ENCODE results near the gene MTG2. TPM values are rescaled to one million over a fixed set of nuclear protein-coding genes. Genes with fewer than 3 reads are reported as not detected.

MTG2 gene
- total and polyA plus RNA-seq, 2 of the 4 experiments (the other 2 are of a cell fraction): 11.5 to 25.2 TPM

DNA sequence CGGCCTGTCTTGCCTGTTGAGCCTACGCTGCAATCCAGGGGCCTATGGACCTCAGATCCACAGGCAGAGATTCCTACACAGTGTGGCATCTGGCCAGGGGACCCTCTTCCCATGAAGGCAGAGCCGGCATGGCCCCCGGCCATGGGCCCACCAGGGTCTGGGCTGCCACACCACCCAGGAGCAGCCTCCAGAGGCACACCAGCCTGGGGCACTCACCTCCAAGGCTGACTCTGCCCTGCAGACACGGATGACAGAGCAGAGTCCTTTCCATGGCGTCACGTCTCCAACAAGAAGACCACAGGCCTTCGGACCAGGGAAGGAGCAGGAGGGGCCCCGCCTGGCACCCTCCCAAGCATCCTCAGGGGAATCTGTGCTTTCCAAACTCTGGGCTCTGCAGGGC lies 40.7 kb downstream of the MTG2 start:
- dilution Hi-C loops (cut with HindIII; ENCODE audit: low sequenced_read_pairs, unreplicated experiment): no loop called here
- Histone ChIP-seq H3K36me3 (ENCODE audit: control insufficient read depth, insufficient read depth, low read length) (no peaks in the 10 kb centered on the region), H3K18ac (ENCODE audit: low read depth, low read length) (no peak overlapping the region), H2AFZ (replicated peaks; ENCODE audit: low read length, poor library complexity) (no peak overlapping the region), H3K56ac (ENCODE audit: extremely low read depth, insufficient read depth, low read length) (no peak overlapping the region), H3K4me1 (ENCODE audit: control insufficient read depth, insufficient read depth, low read length) (no peaks in the 10 kb centered on the region), H2BK120ac (ENCODE audit: low read depth, low read length) (no peak overlapping the region), H2BK20ac (ENCODE audit: low read depth, low read length) (no peak overlapping the region), H3K79me1 (ENCODE audit: low read depth in 1 of 2, low read length in 2 of 2) (no peaks in the 10 kb centered on the region), H3K9ac (ENCODE audit: low read depth, low read length) (no peak overlapping the region), H3K27me3 (ENCODE audit: control insufficient read depth, insufficient read depth, low read length) (peaks cover 90% of the 10 kb centered on the region), H2BK5ac (ENCODE audit: low read depth, low read length, poor library complexity, severe bottlenecking) (no peak overlapping the region), H4K5ac (ENCODE audit: low read depth, low read length) (no peak overlapping the region), H2AK9ac (replicated peaks; ENCODE audit: low read depth, low read length, poor library complexity) (no peak overlapping the region), H4K20me1 (ENCODE audit: insufficient read depth, low read length) (peaks cover 10% of the 10 kb centered on the region), H3K27ac (ENCODE audit: insufficient read depth, low read length) (no peak overlapping the region), H3K4me3 (ENCODE audit: insufficient read depth, low read depth, low read length) (no peak overlapping the region), H3K4me2 (ENCODE audit: low read depth, low read length) (no peak overlapping the region), H3K23ac (ENCODE audit: low read depth, low read length) (no peak overlapping the region), H3K9me1 (ENCODE audit: insufficient read depth, low read length) (no peaks in the 10 kb centered on the region), H3K9me3 (ENCODE audit: control insufficient read depth, insufficient read depth, low read length) (no peaks in the 10 kb centered on the region), H4K91ac (ENCODE audit: insufficient read depth, low read depth, low read length) (no peak overlapping the region), H4K8ac (ENCODE audit: low read depth in 2 of 2, low read length in 2 of 2) (no peak overlapping the region), H2AK5ac (ENCODE audit: low read depth, low read length) (no peak overlapping the region), H3K4ac (ENCODE audit: low read depth, low read length) (no peak overlapping the region), H2BK15ac (ENCODE audit: low read depth, low read length) (no peak overlapping the region), H3K14ac (replicated peaks; ENCODE audit: low read depth, low read length) (no peak overlapping the region)
- DNase-seq (no peak), ATAC-seq (ENCODE audit: low read depth) (no peak)
- ChIA-PET POLR2A (ENCODE audit: unreplicated experiment) (no interaction called here), CTCF (no interaction called here)
- intact Hi-C loops (cut with micrococcal nuclease): no loop called here
- no TSS peak for BruUV-seq (replicated peaks)
- no peak for TF ChIP-seq RCOR1 (IDR thresholded peaks at IDR 0.05; ENCODE audit: insufficient replicate concordance, low read length)
- TF ChIP-seq CHD1 (IDR thresholded peaks at IDR 0.05; ENCODE audit: low read depth, low read length): no peak
- TF ChIP-seq FOS (IDR thresholded peaks at IDR 0.05; ENCODE audit: low read depth, low read length): no peak
- TF ChIP-seq SMC3 (IDR thresholded peaks at IDR 0.05; ENCODE audit: low read depth, low read length): no peak
- TF ChIP-seq MAFK (IDR thresholded peaks at IDR 0.05; ENCODE audit: low read depth, low read length): no peak
- no peak for TF ChIP-seq RFX5 (IDR thresholded peaks at IDR 0.05; ENCODE audit: low read depth, low read length)
- TF ChIP-seq CEBPB (IDR thresholded peaks at IDR 0.05; ENCODE audit: low read depth, low read length): no peak
- in situ Hi-C loops (cut with MboI; ENCODE audit: low sequenced_read_pairs): no loop called here
- WGBS, 2 experiments (ENCODE audit: extremely low coverage in 2 of 2, insufficient read length in 1 of 2): 69% methylated on average over 8 of the region's 9 CpGs; no CpG with 5 or more reads in 1 of the 2 experiments

All from IMR-90 (cell line).